Activated naive CD4-positive, alpha-beta T cell treated with Interleukin-2 at 50 U/mL for 16 hours (primary cell): ENCODE results near the gene RPS8.
"Not testable (repeated sequence)": the region's sequence is repeated elsewhere in the genome, so short reads cannot be mapped to it uniquely, and the experiment has no call there.

Experiments used
- DNase-seq: peaks from one replicate; pipeline ENCODE4 v3.0.0-alpha.2; 2020

Gene RPS8

DNA sequence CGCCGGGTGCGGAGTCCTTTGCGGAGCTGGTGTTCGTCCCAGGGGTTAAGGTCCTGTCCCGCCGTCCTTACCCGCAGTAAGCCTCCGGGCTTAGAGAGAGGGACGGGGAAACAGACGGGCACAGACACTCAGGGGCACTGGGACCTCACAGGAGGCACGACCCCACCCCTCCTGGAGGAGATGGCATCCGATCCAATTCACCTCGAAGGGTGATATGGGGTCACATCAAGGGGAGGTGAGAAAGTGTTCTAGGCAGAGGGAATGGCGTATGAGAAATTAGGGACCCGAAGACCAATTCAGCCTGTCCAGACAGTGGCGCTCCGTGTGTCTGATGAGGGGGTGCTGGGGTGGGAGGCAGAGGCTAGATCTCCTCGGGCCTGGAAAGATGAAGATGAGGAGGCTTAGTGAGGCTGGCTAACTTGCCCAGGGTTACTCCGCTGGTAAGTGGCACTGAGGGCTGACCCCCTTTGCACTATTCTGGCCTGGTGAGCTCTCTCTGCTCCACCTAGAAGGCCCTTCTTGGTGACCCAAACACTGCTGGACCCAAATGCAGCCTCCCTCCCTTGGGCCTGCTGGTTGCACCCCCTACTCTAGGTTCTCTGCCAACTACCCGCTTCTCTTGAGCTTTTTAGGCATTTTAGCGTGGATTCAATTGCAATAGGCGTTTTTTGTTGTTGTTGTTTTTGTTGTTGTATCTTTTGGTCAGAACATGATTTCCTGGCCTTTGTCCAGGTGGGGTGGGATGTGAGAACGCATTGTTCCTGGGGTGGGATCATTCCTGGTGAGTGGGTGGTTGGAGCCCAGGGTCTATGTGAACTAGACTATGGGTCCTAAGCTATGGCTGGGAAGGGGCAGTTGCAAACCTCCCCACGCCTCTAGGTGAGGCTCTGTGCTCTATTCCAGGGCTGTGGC is 45.2 kb downstream of the RPS8 start:
- no peak for DNase-seq

DNA sequence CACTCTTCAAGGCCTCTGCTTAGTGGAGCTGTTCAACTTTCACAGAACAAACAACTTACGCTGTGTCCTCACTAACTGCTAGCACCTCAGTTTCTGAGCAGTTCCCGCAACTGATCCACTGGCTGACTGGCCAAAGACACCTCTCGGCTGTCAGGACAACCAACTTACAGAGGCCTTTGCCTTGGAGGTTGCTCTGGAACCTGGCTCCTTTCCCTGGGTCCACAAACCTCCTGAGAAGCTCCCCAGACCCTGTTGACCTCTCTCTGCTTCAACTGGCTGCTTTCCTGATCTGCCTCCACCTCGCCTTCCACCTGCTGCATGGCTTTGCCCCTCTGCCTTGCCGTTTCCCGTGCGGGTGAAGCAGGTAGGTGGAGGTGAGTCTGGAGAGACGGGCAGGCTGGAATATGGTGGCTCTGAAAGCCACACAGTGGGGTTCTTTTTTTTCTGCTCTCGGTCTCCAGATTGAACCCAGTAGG is 45.9 kb downstream of the RPS8 start:
- DNase-seq = no peak

DNA sequence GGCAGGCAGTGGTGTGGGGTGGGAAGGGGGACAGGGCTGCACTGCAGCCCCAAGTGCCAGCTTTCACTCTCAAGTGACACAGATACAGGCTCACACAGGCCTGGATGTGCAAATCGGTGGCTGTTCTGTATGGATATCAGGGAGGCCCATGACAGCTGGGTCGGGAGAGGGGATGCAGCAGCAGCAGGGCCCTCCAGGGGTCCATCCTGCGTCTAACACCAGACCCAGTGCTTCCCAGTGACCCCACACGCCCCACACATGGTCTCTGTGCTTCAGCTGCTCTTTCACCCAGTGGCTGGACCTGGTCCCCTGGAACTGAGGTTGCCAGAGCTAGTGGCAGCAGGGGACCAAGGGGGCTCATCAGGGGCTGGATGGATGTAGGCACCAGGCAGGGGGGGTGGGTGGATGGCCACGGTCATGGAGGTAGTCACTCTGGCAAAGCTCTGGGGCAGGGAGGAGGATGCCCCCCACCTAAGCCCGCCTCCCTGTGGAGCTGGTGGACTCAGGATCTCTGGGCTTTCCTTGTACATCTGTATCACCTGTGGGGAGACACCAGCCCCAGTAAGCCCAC is 46.9 kb downstream of the RPS8 start:
- DNase-seq = no peak

GRCh38 chr1:44822981-44823451 is 47.7 kb downstream of the RPS8 start:
- no peak for DNase-seq

- not testable (repeated sequence) for DNase-seq
These were observed 49.1 kb downstream of the RPS8 start for GRCh38 chr1:44824392-44824791.

DNA sequence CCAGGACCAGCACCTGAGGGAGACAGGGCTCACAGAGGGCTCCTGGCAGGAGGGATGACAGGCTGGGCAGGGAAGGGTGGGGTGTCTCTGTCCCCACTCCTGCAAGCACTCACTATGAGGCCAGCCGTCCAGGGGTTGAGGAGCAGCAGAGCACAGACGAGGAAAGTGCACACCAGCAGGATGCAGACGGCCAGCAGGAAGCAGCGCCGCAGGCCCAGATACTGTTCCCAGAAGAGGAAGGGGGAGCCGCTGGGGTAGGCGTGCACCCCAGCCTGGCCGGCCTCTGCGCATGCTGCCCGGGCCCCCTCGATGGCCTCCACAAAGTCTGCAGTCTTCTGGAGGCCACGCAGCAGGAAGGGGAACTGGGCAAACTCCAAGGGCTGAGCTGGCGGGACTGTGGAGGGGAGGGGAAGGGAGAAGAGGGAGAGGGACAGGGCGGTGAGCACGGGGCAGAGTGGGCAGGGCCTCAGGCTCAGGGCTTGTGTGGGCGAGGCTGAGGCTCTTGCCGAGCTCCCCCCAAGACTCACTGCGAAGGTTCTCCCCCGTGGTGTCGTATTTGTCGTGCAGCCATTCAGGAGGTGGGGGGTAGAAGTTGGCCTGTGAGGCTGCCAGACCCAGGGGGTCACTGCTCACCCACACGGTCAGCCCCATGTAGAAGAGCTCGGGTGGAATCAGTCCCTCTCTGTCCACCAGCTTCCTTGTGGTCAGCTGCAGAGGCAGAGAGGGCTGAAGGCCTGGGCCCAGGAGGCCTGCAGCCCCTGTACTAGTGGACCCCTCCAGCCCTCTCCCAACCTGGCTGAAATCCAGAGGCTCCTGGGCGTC is 51.2 kb downstream of the RPS8 start:
- DNase-seq = no peak

DNA sequence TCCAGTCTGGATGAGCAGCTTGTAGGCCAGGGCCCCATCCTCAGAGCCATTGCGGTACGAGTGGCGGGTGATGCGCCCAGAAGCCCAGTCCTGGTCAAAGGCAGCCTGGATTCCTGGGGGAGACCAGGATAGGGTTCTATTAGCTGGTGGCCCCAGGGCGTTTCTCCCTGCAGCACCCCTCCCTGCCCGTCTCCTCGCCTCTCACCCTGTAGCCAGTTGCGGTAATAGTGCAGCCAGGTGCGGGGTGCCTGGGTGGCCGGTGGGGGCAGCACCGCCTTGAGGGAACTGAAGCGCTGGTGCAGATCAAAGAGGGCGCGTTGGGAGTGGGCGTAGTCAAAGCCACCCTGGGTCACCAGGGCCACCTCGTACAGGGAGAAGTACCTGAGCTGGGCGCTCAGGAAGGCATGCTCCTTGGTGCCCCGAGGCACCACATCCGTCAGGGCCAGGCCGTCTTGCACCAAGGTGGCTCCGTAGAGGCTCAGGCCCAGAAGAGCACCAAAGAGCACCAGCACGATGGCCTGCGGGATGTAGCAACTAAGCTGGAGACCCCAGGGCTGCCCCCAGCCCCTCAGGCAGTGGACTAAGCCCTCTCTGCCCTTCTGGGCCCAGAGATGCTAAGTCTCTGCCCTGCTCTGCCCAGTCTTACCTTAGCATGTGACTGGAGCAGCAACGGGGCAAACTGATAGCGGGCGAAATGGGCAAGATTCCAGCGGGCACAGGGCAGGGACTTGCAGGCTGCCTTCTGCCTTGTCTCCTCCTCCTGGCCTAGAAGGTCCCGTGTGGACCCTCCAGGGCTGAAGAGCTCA is 52.1 kb downstream of the RPS8 start:
- no peak for DNase-seq

GRCh38 chr1:44828003-44828651 is 52.8 kb downstream of the RPS8 start:
- no peak for DNase-seq
